Keratinocyte (primary cell): ENCODE data around the gene SLC13A5. TPM values are rescaled to one million over a fixed set of nuclear protein-coding genes. Genes with fewer than 3 reads are reported as not detected.

Experiments used
- DNase-seq: peaks from one replicate; pipeline ENCODE4 v3.0.0-alpha.2; 2011; ENCODE audit warnings: low read depth, missing footprints, low spot score
- FAIRE-seq: peaks from 2 replicates; lab custom pipeline; 2011; peaks lifted over from hg19 to GRCh38; lab: Jason Lieb, UNC
- H2AFZ ChIP-seq: 2 replicates; pipeline ENCODE4 v1.6.0; 2012; ENCODE audit warnings: low read length, control low read depth, inconsistent platforms; ENCODE audit not compliant: control insufficient read depth
- H3K27ac ChIP-seq: 2 replicates; pipeline ENCODE4 v1.5.1; 2011; ENCODE audit warnings: low read length; ENCODE audit not compliant: control insufficient read depth, insufficient read depth
- H3K27me3 ChIP-seq: 3 replicates; pipeline ENCODE4 v1.6.0; 2011; ENCODE audit warnings: low read length; ENCODE audit not compliant: control insufficient read depth, insufficient read depth; ENCODE audit errors: extremely low read depth
- H3K36me3 ChIP-seq, 2 experiments: 2 replicates in 1 of 2; 3 replicates in 1 of 2; pipeline ENCODE4 v1.5.1; 2011; ENCODE audit warnings: low read length in 2 of 2, mild to moderate bottlenecking in 1 of 2; ENCODE audit not compliant: control insufficient read depth in 2 of 2, insufficient read depth in 2 of 2; ENCODE audit errors: extremely low read depth in 1 of 2
- H3K4me1 ChIP-seq: 3 replicates; pipeline ENCODE4 v1.5.1; 2011; ENCODE audit warnings: low read length; ENCODE audit not compliant: control insufficient read depth, insufficient read depth; ENCODE audit errors: extremely low read depth
- H3K4me2 ChIP-seq: 3 replicates; pipeline ENCODE4 v1.6.0; 2011; ENCODE audit warnings: low read depth, low read length; ENCODE audit not compliant: control insufficient read depth, insufficient read depth; ENCODE audit errors: extremely low read depth
- H3K4me3 ChIP-seq, 3 experiments: fragments of 200-600 bp in 1 of 3; sonication (generic) in 1 of 3; 2 replicates in 2 of 3; 3 replicates in 1 of 3; pipeline ENCODE4 v1.5.1; 2011 to 2016; ENCODE audit warnings: low read length in 3 of 3, mild to moderate bottlenecking in 3 of 3, control low read depth in 2 of 3, inconsistent platforms in 1 of 3, low read depth in 1 of 3, mixed read lengths in 1 of 3, mixed run types in 1 of 3, moderate library complexity in 1 of 3; ENCODE audit not compliant: control insufficient read depth in 2 of 3, insufficient read depth in 2 of 3; ENCODE audit errors: extremely low read depth in 1 of 3
- H3K79me2 ChIP-seq: 2 replicates; pipeline ENCODE4 v1.6.0; 2012; ENCODE audit warnings: low read length; ENCODE audit not compliant: control insufficient read depth, insufficient read depth
- H3K9ac ChIP-seq: 3 replicates; pipeline ENCODE4 v1.6.0; 2011; ENCODE audit warnings: low read length; ENCODE audit not compliant: control insufficient read depth, insufficient read depth; ENCODE audit errors: extremely low read depth
- H3K9me1 ChIP-seq: 3 replicates; pipeline ENCODE4 v1.6.0; 2011; ENCODE audit warnings: low read length; ENCODE audit not compliant: control insufficient read depth, insufficient read depth; ENCODE audit errors: extremely low read depth
- H3K9me3 ChIP-seq: 2 replicates; pipeline ENCODE4 v1.5.1; 2012; ENCODE audit warnings: low read depth, low read length; ENCODE audit not compliant: control insufficient read depth
- H4K20me1 ChIP-seq: 3 replicates; pipeline ENCODE4 v1.6.0; 2011; ENCODE audit warnings: low read length; ENCODE audit not compliant: control insufficient read depth, insufficient read depth; ENCODE audit errors: extremely low read depth
- CTCF ChIP-seq, 3 experiments: IDR thresholded peaks in 1 of 3; conservative IDR thresholded peaks in 1 of 3; optimal IDR thresholded peaks in 1 of 3; 2 replicates in 2 of 3; 3 replicates in 1 of 3; pipeline versions ENCODE3 to v1.5.1; 2011; ENCODE audit warnings: low read length in 3 of 3, mild to moderate bottlenecking in 3 of 3, moderate library complexity in 2 of 3, control low read depth in 1 of 3, inconsistent platforms in 1 of 3; ENCODE audit not compliant: insufficient read depth in 2 of 3; ENCODE audit errors: extremely low read depth in 1 of 3
- EZH2 ChIP-seq: IDR thresholded peaks from one replicate; pipeline ENCODE4 v1.6.1; 2012; ENCODE audit warnings: inconsistent platforms, mild to moderate bottlenecking, low read length, moderate library complexity
- dilution Hi-C: fragments of 300-500 bp; cut with MboI; formaldehyde crosslinking; loops from one replicate; pipeline ENCODE4 v1.7.0; 2020; ENCODE audit warnings: low sequenced_read_pairs; ENCODE audit not compliant: extremely low pct_ligation_motif_present
- polyA plus RNA-seq, 5 experiments: library from polyadenylated mRNA; depleted of rRNA in 3 of 5; stranded (reverse) in 3 of 5; stranded (forward) in 1 of 5; unstranded in 1 of 5; fragments of >200 nt; gene quantifications; 1 replicate in 1 of 5; 2 replicates in 3 of 5; 3 replicates in 1 of 5; pipeline versions ENCODE4 v1.2.1 to v1.2.3, GENCODE V29; 2011 to 2012; ENCODE audit warnings: missing spikeins in 2 of 5, low read depth in 1 of 5, low replicate concordance in 1 of 5

The SLC13A5 gene
- polyA plus RNA-seq, 1 donor (not counting 4 experiments of a cell fraction or from before 2014, with no cell fraction given) = 0.14 TPM

GRCh38 chr17:6675201-6675825 is 37.9 kb downstream of the SLC13A5 start:
- peaks cover 21% of the 10 kb centered on the region for H3K4me1 ChIP-seq
- no peak overlapping the region for H2AFZ ChIP-seq
- H3K4me2 ChIP-seq = no peak overlapping the region
- H3K36me3 ChIP-seq = no peaks in the 10 kb centered on the region
- DNase-seq (no peak), FAIRE-seq (no peak)
- no peaks in the 10 kb centered on the region for H4K20me1 ChIP-seq
- no peak for TF ChIP-seq EZH2
- TF ChIP-seq CTCF (optimal IDR thresholded peaks at IDR 0.05 in 1 of 3, IDR thresholded peaks at IDR 0.05 in 1 of 3, conservative IDR thresholded peaks at IDR 0.05 in 1 of 3; ENCODE audit: extremely low read depth in 1 of 3, insufficient read depth in 2 of 3, low read length in 3 of 3) = no peak
- H3K79me2 ChIP-seq = no peaks in the 10 kb centered on the region
- no peak overlapping the region for H3K9ac ChIP-seq
- no peak overlapping the region for H3K27ac ChIP-seq
- no peak overlapping the region for H3K4me3 ChIP-seq
- no peaks in the 10 kb centered on the region for H3K9me3 ChIP-seq
- H3K9me1 ChIP-seq = no peaks in the 10 kb centered on the region
- dilution Hi-C loops = no loop called here
- no peaks in the 10 kb centered on the region for H3K27me3 ChIP-seq

GRCh38 chr17:6674586-6674985 is 38.6 kb downstream of the SLC13A5 start:
- Histone ChIP-seq H3K4me3 (no peak overlapping the region), H3K79me2 (no peaks in the 10 kb centered on the region), H3K9me1 (no peaks in the 10 kb centered on the region), H4K20me1 (no peaks in the 10 kb centered on the region), H3K4me2 (no peak overlapping the region), H3K27me3 (no peaks in the 10 kb centered on the region), H3K9me3 (no peaks in the 10 kb centered on the region), H3K27ac (no peak overlapping the region), H3K36me3 (no peaks in the 10 kb centered on the region), H3K4me1 (peaks cover 27% of the 10 kb centered on the region), H2AFZ (no peak overlapping the region), H3K9ac (no peak overlapping the region)
- dilution Hi-C loops = no loop called here
- DNase-seq (no peak), FAIRE-seq (no peak)
- TF ChIP-seq CTCF (optimal IDR thresholded peaks at IDR 0.05 in 1 of 3, IDR thresholded peaks at IDR 0.05 in 1 of 3, conservative IDR thresholded peaks at IDR 0.05 in 1 of 3; ENCODE audit: extremely low read depth in 1 of 3, insufficient read depth in 2 of 3, low read length in 3 of 3) = no peak
- TF ChIP-seq EZH2 = no peak
